Measurements from ENCODE around the gene PI16. TPM values are rescaled to one million over a fixed set of nuclear protein-coding genes. Genes with fewer than 3 reads are reported as not detected.
"Not testable (repeated sequence)": the region's sequence is repeated elsewhere in the genome, so short reads cannot be mapped to it uniquely, and the experiment has no call there.

PI16 gene
- total RNA-seq, 2 donors from 2014 or later = 1.2 to 2.6 TPM

GRCh38 chr6:36944650-36945049 is 9.9 kb upstream of the PI16 start:
- DNase-seq = no peak
- no peaks in the 10 kb centered on the region for H3K27me3 ChIP-seq
- no peaks in the 10 kb centered on the region for H3K36me3 ChIP-seq
- no peaks in the 10 kb centered on the region for H3K4me1 ChIP-seq
- no peak for TF ChIP-seq CTCF (IDR thresholded peaks at IDR 0.05)
- no peak overlapping the region for H3K27ac ChIP-seq
- H3K9ac ChIP-seq (ENCODE audit: low read depth in 2 of 2, low read length in 2 of 2) = no peak overlapping the region
- intact Hi-C loops (cut with DNase I) = no loop called here
- H3K9me3 ChIP-seq = no peaks in the 10 kb centered on the region
- H3K4me3 ChIP-seq = no peak overlapping the region

GRCh38 chr6:36945301-36945700 is 9.2 kb upstream of the PI16 start:
- H3K9ac ChIP-seq (ENCODE audit: low read depth in 2 of 2, low read length in 2 of 2) = no peak overlapping the region
- no peak for DNase-seq
- TF ChIP-seq CTCF (IDR thresholded peaks at IDR 0.05) = no peak
- no peaks in the 10 kb centered on the region for H3K4me1 ChIP-seq
- no peaks in the 10 kb centered on the region for H3K27me3 ChIP-seq
- H3K27ac ChIP-seq = no peak overlapping the region
- H3K9me3 ChIP-seq = no peaks in the 10 kb centered on the region
- H3K4me3 ChIP-seq = no peak overlapping the region
- intact Hi-C loops (cut with DNase I) = no loop called here
- no peaks in the 10 kb centered on the region for H3K36me3 ChIP-seq

DNA sequence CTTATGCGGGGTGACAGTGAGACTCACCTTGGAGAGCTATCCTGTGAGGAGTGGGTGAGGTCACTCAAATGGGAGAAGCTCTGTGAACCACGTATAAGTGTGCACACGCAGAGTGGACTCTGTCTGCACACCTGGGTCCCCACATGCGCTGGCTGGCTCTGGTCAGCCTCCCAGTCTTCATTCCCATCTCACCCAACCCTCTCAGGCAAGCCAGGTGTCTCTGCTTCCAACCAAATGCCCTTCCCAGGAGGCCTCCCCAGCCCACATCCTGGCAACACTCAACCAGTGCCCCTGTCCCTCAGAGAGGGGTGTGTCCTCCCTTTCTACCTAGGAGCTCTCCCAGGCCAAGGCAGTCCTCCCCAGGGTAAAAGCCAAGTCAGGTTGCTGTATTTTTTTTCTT is 8.0 kb upstream of the PI16 start:
- no peak overlapping the region for H3K4me3 ChIP-seq

DNA sequence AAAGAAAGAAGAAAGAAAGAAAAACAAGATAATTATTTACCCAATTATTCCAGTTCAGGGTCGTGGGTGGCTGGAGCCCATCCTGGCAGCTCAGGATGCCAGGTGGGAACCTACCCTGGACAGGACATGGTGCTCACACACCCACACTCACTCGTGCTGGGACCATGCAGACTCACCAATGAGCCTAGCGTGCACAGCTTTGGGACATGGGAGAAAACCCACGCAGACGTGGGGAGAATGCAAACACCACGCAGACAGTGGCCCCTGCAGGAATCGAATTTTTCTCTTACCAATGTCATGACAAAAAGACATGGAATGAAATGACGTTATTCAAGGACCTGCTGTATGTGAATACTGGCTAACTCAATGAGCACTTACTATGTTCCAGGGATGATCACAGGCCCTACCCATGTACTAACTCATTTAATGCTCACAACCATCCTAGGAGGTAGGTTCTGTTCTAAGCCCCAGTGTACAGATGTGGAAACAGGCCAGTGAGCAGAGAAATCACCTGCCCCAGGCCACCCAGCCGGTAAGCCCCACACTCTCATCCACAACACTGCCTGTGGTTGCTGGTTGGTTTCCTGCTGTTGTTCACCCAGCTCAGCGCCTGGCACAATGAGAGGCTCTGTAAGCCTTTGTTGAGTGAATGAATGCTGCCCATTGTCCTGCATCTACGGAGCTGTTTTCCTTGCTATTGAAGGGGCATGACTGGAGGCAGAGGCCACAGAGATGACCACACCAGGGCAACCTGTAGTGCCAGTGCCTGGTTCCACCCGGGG is 6.8 kb upstream of the PI16 start:
- H3K36me3 ChIP-seq = no peaks in the 10 kb centered on the region
- H3K4me3 ChIP-seq = no peak overlapping the region
- intact Hi-C loops (cut with DNase I) = no loop called here
- no peak for TF ChIP-seq CTCF (IDR thresholded peaks at IDR 0.05)
- no peak overlapping the region for H3K27ac ChIP-seq
- no peaks in the 10 kb centered on the region for H3K4me1 ChIP-seq
- H3K27me3 ChIP-seq = no peaks in the 10 kb centered on the region
- H3K9me3 ChIP-seq = no peaks in the 10 kb centered on the region
- DNase-seq = no peak
- no peak overlapping the region for H3K9ac ChIP-seq (ENCODE audit: low read depth in 2 of 2, low read length in 2 of 2)

More for the DNA sequence above, 8.0 kb upstream of the PI16 start:
- H3K4me1 ChIP-seq = no peaks in the 10 kb centered on the region
- no peaks in the 10 kb centered on the region for H3K27me3 ChIP-seq
- no peak overlapping the region for H3K27ac ChIP-seq
- no peak for DNase-seq
- TF ChIP-seq CTCF (IDR thresholded peaks at IDR 0.05) = no peak
- no peak overlapping the region for H3K9ac ChIP-seq (ENCODE audit: low read depth in 2 of 2, low read length in 2 of 2)
- no peaks in the 10 kb centered on the region for H3K36me3 ChIP-seq
- intact Hi-C loops (cut with DNase I) = no loop called here
- H3K9me3 ChIP-seq = no peaks in the 10 kb centered on the region

GRCh38 chr6:36949076-36949475 is 5.5 kb upstream of the PI16 start:
- H3K27ac ChIP-seq; intact Hi-C loops (cut with DNase I); H3K4me3 ChIP-seq; H3K27me3 ChIP-seq; H3K9me3 ChIP-seq; DNase-seq; H3K9ac ChIP-seq (ENCODE audit: low read depth in 2 of 2, low read length in 2 of 2); H3K36me3 ChIP-seq; H3K4me1 ChIP-seq: not testable (repeated sequence)

- Histone ChIP-seq H3K4me3 (no peak overlapping the region), H3K36me3 (no peaks in the 10 kb centered on the region), H3K9ac (ENCODE audit: low read depth in 2 of 2, low read length in 2 of 2) (no peak overlapping the region), H3K27ac (no peak overlapping the region), H3K27me3 (no peaks in the 10 kb centered on the region), H3K9me3 (no peaks in the 10 kb centered on the region), H3K4me1 (no peaks in the 10 kb centered on the region)
- TF ChIP-seq CTCF (IDR thresholded peaks at IDR 0.05) = no peak
- no peak for DNase-seq
- intact Hi-C loops (cut with DNase I) = no loop called here
Observed at GRCh38 chr6:36949636-36950035, 4.9 kb upstream of the PI16 start.
